ENCODE results near the gene DIABLO. TPM values are rescaled to one million over a fixed set of nuclear protein-coding genes. Genes with fewer than 3 reads are reported as not detected.

DIABLO gene
- total RNA-seq, 1 experiment from 2014 or later, result 74.6 TPM

DNA sequence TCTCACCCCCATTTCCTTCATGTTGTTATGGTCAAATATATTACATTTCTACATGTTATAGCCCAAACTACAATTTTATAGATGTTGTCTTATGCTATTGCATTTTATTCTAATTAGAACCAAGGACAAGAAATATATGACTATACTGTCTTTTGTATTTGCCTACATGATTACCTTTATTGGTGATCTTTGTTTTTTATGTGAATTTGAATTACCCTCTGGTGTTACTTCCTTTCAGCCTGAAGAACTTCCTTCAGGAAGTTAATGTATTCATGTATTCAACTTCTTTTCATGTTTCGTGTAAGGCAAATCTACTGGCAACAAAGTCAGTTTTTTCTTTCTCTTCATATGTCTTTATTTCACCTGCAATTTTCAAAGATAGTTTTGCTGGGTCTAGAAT lies 31.0 kb downstream of the DIABLO start:
- H3K14ac ChIP-seq (ENCODE audit: insufficient read depth, low read length), result no peak overlapping the region
- Mint-ChIP-seq H3K36me3 (ENCODE audit: insufficient read depth in 1 of 3, low read depth in 3 of 3) (no peaks in the 10 kb centered on the region; a peak in 1 of 7 replicates), H3K27me3 (ENCODE audit: low read depth) (peaks cover 8% of the 10 kb centered on the region; the same call in 1 of the 2 replicates), H3K27ac (no peak overlapping the region; a peak in 1 of 7 replicates), H3K4me3 (no peak overlapping the region), H3K4me1 (peaks cover 3 to 8% of the 10 kb centered on the region in 2 experiments; a peak in 3 of 4 replicates), H3K9me3 (peaks cover 4 to 10% of the 10 kb centered on the region in 2 experiments)
- no peak overlapping the region for H4K8ac ChIP-seq (replicated peaks; ENCODE audit: insufficient read length, low read depth, low read length)
- H3K23ac ChIP-seq (ENCODE audit: insufficient read length, low read depth, low read length), result no peak overlapping the region
- no peak overlapping the region for H2BK120ac ChIP-seq (ENCODE audit: low read depth, low read length, poor library complexity, severe bottlenecking)
- no peaks in the 10 kb centered on the region for H3K79me2 ChIP-seq (ENCODE audit: insufficient read depth, low read length)
- no peak overlapping the region for H3T11ph ChIP-seq (ENCODE audit: low read length)
- H2AFZ ChIP-seq (ENCODE audit: low read length), result no peak overlapping the region
- H3K23me2 ChIP-seq (ENCODE audit: insufficient read length, low read depth, low read length, poor library complexity, severe bottlenecking), result no peaks in the 10 kb centered on the region
- no peak overlapping the region for H3K9ac ChIP-seq (ENCODE audit: extremely low read depth, insufficient read length, low read length)
- no peak overlapping the region for H4K5ac ChIP-seq (ENCODE audit: insufficient read length, low read depth, low read length)
- H3K9me3 ChIP-seq (ENCODE audit: control insufficient read depth, low read depth, low read length), result no peaks in the 10 kb centered on the region
- no peaks in the 10 kb centered on the region for H3K79me1 ChIP-seq (ENCODE audit: insufficient read depth, low read depth, low read length, poor library complexity, severe bottlenecking)
- no peaks in the 10 kb centered on the region for H4K20me1 ChIP-seq (ENCODE audit: control insufficient read depth, insufficient read depth, insufficient read length)
- H2AK5ac ChIP-seq (ENCODE audit: insufficient read length, low read length), result no peak overlapping the region
- H2BK12ac ChIP-seq (ENCODE audit: insufficient read length, low read depth, low read length), result no peak overlapping the region
- no peak overlapping the region for H3K18ac ChIP-seq (ENCODE audit: insufficient read length, low read depth, low read length)
- H2BK5ac ChIP-seq (ENCODE audit: insufficient read length, low read length), result no peak overlapping the region
- H3K4me2 ChIP-seq (ENCODE audit: insufficient read depth, insufficient read length, low read length), result no peak overlapping the region
- no peak overlapping the region for H3K56ac ChIP-seq (ENCODE audit: insufficient read length, low read depth, low read length)
- no peak overlapping the region for H4K91ac ChIP-seq (ENCODE audit: insufficient read length, low read depth, low read length)
- no peak overlapping the region for H2BK15ac ChIP-seq (ENCODE audit: low read depth, low read length)
- H3K27me3 ChIP-seq (ENCODE audit: insufficient read depth, low read length), result no peaks in the 10 kb centered on the region
- TF ChIP-seq, protein P1, sequence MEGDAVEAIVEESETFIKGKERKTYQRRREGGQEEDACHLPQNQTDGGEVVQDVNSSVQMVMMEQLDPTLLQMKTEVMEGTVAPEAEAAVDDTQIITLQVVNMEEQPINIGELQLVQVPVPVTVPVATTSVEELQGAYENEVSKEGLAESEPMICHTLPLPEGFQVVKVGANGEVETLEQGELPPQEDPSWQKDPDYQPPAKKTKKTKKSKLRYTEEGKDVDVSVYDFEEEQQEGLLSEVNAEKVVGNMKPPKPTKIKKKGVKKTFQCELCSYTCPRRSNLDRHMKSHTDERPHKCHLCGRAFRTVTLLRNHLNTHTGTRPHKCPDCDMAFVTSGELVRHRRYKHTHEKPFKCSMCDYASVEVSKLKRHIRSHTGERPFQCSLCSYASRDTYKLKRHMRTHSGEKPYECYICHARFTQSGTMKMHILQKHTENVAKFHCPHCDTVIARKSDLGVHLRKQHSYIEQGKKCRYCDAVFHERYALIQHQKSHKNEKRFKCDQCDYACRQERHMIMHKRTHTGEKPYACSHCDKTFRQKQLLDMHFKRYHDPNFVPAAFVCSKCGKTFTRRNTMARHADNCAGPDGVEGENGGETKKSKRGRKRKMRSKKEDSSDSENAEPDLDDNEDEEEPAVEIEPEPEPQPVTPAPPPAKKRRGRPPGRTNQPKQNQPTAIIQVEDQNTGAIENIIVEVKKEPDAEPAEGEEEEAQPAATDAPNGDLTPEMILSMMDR (conservative IDR thresholded peaks at IDR 0.05), result no peak
- WGBS (ENCODE audit: extremely low coverage, insufficient read length, low lambda C conversion rate), result no CpG with 5 or more reads among the region's 1 CpG
- H3K27ac ChIP-seq (ENCODE audit: insufficient read length, low read depth, low read length), result no peak overlapping the region
- no peak overlapping the region for H2BK20ac ChIP-seq (ENCODE audit: low read depth, low read length, poor library complexity, severe bottlenecking)
- DNase-seq, result no peak
- H3K4ac ChIP-seq (ENCODE audit: low read depth, low read length), result no peak overlapping the region
- peaks cover 2% of the 10 kb centered on the region for H3K4me1 ChIP-seq (ENCODE audit: insufficient read depth, low read length)
